Hematopoietic multipotent progenitor cell treated with erythropoietin and hydrocortisone succinate and interleukin-3 and kit ligand, for 4 days (in vitro differentiated cells): Measurements from ENCODE around the gene SNCAIP.

Source experiments
- DNase-seq: peaks from one replicate; pipeline ENCODE4 v3.0.0-alpha.2; 2015

Gene SNCAIP

DNA sequence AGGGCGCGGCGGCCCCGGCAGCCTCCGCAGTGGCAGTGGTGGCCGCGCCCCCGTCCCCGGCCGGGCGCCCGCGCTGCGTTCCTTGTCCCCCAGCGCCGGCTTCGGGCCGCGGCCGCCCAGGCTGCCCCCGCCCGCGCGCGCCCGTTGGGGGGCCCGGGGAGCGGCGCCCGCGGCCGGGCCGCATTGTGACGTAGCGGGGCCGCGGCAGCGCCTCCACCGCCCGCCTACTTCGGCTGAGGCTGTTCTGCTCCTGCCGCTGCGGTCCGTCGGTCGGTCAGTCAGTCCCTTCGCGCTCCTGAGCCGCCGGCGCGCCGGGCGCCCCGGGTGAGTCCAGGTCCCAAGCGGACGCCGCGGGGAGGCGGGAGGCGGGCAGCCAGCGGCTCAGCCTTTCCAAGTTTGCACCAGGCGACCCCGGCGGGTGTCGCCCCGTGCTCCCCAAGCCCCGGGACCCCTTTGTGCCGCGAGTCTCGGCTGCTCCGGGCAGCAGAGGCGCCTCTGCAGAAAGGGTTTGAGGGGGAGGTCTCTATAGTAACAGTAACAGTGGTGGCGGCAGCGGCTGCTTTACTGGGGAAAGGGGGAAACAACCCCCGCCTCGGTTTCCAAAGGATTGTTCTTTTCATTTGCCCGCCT is at the start of gene SNCAIP:
Gene SNCAIP (plus strand): TSS at position 277 of the 630 bp plus-strand sequence. CDS start 78,898 bp downstream, outside the sequence.
- DNase-seq: peak; percentile 54

DNA sequence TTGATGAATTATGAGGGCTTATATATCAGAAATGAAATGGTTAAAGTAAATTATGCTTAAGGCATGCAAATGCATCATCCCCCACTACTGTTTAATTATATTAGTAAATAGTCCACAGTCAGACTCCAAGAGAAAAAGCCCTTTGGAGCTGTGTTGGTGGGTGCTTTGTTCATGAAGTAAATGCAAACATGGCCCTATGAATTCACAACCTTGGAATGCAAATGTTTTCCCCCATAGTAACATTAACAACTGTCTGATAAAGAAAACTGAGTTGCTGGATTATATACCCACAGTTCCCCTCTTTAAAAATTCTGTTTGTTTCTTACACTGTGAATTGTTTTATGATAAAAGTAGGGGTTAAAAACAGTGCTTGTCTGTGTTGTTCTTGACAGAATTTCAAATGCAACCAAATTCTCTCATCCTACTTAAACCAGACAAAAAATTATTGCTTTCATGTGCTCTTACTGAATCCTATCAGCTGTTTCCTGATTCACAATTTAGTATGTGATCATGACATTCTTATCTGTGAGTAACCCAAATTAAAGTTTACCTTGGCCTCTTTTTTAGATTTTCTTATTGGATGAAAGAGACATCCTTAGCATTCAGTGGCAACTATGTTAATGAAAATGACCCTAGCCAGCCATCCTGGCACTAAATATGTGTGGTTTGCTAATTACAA is 48.5 kb upstream of the SNCAIP start:
- no peak for DNase-seq

DNA sequence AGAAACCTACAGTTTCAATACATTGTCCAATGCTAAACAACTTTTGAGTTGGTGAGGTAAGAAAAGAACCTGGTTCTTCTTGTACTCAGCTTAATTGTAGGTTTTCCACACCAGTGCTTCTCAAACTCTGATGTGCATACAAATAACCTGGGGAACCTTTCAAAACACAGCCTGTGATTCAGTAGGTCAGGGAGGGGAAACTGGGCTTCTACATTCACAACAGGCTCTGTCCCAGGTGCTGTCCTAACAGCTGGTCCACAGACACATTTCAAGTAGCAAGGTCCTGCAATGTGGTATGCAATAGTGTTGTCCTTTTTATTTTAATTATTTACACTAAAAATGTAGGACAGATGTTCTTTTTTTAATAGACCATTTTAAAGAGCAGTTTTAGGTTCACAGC is 47.4 kb upstream of the SNCAIP start:
- DNase-seq: no peak

DNA sequence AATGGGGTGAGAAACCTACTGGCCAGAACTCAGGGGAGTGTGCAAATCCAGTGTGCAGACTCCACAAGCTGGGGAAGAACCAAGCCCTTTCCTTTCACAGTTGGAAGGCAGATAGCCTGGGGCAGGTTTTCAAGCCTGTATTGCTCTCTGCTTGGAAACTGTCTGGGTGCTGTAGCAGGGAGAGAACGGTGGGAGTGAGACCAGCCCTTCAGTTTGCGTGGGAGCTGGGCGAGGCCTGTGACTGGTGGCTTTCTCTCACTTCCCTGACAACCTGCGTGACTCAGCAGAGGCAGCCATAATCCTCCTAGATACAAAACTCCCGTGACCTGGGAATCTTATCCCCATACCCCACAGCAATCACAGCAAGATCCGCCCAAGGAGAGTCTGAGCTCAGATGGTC is 44.9 kb upstream of the SNCAIP start:
- no peak for DNase-seq

DNA sequence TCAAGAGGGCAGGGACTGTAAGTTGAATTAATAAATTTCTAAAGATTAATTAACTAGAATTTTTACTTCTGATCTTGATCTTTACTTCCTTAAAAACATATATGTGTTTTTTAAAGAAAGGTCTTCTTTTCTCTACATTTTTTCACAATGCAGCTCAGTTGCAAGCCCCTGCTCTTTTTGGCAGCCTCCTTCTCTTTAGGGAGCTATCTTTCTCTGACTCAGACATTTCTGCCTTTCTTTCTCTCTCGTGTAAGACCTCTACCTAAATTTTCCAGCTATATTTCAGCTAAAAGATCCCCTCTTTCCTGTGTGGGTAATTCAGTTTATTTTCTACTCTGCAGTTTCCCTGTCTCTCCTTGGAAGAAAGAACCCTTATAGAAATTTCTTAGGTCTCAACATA is 38.3 kb upstream of the SNCAIP start:
- DNase-seq: no peak

DNA sequence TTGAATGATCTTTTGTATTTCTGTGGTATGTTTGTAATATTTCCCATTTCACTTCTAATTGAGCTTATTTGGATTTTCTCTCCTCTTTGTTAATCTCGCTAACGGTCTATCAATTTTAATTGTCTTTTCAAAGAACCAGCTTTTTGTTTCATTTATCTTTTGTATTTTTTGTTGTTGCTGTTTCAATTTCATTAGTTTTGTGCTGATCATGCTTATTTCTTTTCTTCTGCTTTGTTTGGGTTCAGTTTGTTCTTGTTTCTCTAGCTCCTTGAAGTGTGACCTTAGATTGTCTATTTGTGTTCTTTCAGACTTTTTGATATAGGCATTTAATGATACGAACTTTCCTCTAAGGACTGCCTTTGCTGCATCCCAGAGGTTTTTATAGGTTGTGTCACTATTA is 28.4 kb upstream of the SNCAIP start:
- DNase-seq: no peak

DNA sequence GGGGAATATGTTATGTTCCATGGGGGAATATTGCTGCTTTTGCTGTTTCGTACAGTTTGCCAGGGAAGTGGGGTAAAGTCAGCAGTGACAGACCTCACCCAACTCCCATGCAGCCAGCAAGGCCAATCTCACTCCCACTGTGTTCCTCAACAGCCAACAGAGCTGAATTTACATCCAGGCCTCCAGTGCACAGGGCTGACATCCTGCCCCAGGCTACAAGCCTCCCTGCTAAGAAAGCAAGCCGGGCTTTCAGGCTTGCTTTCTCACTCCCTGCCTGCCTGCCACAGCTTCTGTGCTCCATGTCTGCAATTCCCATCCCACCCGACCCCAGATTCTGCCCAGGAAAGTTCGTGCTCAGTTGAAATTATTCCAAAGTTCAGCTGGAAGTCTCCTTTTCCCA is 25.5 kb upstream of the SNCAIP start:
- DNase-seq: no peak

DNA sequence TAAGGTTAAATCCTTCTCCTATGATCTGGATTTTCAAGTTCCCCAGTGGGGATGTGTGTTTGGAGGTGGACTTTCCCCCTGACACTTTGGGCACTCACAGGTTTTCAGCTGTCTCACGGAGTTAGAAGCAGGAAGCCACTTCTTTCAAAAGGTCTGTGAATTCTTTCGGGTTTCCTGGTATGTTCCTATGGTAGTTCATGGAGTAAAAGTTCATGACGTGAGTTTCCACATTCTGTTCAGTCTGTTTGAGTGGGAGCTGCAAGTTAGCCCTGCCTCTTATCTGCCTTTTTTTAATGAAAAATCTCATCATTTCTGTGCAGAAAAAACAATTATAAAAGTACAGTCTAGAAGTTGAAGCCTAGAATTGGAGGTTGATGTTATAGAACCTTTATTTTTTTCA is 24.9 kb upstream of the SNCAIP start:
- DNase-seq: no peak

DNA sequence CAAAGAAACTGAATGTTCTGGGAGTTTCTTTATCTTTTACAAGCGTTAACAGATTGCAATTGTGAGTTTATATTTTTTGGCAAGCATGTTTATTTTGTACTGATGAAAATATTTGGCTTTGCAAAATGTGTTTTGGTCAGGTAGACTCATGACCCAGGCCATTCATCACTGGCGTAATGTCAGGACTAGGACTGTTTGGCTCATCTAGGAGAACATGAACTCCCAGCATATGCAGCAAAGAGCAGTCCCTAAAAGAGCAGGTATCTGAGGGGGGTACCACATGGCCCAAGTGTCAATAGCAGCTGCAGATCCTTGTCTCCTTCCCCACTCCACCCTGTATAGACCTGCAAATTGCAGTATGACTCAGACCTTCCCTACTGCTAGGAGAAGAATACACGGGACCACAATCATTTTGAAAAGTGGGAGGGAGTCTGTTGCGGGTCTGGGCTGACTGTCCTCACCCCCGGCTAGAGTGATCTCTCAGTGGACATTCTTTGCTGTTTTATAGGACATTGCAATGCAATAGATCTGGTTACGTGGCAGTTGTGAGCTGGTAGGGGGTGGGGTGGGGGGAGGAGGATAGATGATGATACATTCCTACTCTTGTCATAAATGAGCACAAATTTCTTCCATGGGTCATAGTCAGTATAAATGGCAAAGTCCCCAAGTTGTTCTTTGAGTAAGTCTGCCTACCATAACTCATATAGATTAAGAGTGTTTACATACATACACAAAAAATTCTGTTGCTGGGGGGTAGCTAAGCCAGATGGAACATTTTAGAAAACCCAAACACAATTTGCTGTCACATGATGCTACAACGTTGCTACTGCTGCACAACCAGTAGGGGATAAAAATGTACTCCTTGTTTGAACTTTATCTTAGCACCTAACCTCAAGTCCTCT is 20.8 kb upstream of the SNCAIP start:
- no peak for DNase-seq

DNA sequence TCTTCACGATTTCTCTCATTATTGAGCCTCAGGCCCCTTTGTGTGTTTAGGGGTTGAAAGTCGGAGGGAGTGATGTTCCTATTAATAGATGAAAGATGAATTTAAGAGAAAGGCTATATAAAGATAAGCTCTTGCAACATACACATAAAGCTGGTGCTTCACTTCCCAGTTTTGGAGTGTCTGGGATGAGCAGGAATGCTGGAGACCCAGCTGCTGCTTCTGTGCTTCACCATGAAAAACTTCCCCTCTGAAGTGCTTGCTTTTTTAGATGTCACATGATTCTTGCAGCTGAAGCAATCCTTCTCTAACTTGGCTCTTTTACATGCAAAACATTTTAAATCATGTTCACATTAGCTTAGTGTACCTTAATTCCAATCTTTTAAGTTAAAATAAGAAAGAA is 19.7 kb upstream of the SNCAIP start:
- no peak for DNase-seq

DNA sequence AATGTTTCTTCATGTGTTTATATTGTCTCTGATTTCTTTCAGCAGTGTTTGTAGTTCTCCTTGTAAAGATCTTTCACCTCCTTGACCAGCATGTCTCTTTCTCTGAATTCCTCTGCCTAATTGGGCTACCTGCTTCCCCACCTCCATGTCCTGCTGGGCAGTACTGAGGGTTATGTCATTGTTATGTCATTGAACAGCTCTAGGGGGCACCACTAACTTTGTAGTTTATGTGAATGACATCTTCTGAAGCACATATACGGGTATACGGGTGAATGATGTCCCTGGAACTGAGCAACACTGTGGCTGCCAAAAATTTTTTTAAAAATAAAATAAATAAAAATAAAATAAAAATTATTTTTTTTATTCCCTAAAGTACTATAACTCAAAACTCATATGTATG is 16.9 kb upstream of the SNCAIP start:
- DNase-seq: peak; percentile 49

DNA sequence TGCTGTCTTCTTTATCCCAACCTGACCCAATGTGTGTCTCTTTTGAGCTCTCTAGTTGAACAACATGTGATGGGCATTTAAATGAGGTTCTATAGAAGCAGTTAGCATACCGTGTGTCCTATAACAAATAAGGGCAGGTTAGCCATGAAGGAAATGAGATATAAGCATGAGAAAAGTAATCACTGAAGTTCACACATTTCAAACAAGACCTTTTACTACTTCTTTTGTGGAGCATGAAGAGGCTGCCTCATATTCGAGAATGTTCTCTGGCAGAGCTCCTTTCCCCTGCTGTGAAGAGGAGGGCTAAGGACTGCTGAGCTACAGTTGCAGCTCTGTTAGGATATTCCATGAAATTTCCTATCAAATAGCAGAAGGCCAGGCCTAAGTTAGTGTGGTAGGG is 15.2 kb upstream of the SNCAIP start:
- no peak for DNase-seq

DNA sequence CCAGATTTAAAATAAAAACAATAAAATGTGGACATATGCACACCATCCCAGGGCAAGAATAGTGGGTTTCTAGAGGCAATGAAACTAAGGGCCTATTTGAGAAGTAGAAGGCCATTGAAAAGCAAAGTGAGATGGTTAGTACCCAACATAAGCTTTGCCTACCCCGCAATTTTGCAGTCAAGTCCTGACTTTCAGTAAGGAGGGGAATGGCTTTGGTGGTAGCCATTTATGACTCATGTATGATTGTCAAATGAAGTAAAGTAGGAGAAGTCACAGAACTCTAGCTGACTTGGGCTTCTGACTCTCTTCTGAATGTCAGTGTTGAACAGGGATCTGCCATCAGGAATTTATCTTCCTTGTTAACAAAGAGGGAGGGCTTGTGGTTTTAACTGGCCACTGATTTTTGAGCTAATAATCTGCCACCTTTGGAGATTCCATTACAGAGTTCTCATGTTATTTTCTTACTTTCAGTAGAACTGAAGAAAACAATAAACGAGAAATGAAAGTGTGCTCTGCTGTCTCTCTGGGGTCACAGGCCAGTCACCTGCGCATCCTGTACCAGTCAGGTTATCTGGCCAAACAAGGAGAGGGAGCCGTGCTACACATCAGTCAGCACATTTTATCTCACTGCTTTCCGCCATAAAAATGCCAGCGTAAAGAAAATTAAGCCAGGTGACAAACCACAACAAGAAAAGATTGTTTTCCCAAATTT is 14.3 kb upstream of the SNCAIP start:
- DNase-seq: no peak

DNA sequence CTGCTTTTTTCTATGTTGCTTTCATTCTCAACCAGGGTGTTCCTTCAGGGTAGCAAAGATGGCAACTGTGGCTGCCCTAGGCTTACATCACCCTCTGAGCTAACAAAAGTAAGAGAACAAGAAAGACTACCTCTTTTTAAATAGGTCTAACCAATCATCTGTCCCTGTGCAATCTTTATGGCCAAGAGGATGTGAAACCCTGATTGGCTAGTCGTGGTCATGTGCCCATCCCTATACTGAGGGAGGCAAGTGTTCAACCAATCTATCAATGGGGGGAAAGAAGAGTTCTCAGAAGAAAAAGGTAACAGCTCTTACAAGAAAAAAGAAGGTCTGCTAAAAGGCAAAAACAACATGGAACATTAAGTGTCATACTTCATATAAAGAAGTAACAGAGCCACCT is 11.7 kb upstream of the SNCAIP start:
- no peak for DNase-seq

DNA sequence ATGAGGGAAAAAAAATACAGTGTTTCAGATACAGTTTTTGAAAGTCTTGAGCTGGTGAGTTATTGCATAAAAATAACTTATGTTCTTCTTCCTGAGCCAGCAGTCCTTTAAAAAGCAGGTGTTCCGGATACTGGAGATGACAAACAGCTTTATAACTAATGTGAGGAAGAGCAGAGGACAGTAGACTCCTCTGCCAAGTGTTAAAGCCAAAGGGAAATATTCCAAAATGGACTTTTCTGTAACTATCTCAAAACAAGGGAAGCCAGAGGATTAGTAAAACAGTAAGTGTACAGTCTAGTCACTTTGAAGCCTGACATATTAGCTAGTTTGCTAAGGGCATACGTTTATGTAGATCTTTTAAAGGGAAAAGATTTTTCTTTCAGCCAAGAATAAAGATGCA is 11.0 kb upstream of the SNCAIP start:
- DNase-seq: no peak

DNA sequence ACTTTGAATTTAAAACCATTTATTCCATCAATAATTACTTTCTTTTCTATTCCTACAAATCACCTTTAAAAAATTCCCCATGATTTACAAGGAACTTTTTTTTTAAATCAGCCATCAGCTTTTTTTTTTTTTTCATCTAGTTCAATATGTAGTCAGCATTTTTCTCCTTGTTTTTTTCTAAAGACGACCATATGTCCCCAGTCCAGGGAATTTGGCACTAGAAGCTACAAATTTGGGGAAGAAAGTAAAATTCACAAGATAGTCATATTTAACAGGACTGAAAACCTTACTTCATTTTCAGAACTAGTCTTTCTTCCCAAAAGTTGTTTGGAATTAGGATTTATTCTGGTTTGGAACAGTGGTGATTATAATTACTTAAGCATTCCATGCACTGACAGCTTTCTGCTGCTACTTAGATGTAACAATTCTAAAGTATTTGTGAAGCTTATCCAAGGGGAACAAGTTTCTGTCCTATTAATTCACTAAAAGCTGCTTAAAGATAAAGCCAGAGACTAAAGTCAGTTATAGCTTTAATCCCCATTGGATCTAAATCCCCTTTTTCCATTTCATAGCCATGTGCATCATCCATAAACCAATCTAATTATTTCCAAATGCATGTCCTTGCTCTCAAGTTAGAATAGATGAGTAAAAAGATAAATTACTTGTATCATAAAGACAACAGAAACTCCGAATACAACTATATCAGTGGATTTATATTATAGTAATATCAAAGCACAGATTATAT is 7.4 kb upstream of the SNCAIP start:
- DNase-seq: no peak

DNA sequence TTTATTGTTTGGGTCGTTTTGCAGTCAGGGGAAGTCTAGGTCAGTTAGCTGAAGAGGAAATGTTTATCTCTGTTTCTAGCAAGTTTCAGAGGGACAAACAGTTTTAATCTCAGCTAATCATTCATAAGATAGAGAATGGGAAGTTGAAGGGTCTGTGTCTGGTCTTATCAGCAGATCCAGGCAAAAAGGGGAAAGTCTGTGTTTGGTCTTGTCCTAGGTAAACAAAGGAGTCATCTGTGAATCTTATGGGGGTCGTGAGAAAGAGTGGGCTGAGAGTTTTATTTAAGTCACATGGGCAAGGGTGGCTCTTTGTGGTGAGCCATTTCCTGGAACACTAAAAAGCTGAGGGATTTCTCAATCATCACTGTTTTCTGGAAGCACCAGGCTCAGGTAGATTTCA is 5.6 kb upstream of the SNCAIP start:
- no peak for DNase-seq

DNA sequence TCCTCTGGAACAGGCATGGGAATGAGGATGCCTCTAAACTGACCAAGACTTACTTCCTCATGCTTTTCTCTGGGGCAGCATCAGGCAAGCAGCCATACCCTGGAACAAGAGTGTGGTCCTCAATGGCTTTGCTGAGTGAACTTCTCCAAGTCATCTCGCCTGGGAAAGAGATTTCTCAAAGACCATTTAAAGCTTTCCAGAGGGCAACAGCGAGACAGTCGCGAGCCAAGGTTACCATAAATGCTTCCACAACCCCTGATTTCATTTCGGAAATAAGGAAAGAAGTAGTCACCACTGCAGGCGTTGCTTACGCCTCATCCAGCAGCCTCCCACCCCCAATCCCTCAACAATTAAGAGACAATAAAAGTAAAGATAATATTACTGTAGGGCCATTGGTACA is 1.1 kb upstream of the SNCAIP start:
- DNase-seq: no peak

DNA sequence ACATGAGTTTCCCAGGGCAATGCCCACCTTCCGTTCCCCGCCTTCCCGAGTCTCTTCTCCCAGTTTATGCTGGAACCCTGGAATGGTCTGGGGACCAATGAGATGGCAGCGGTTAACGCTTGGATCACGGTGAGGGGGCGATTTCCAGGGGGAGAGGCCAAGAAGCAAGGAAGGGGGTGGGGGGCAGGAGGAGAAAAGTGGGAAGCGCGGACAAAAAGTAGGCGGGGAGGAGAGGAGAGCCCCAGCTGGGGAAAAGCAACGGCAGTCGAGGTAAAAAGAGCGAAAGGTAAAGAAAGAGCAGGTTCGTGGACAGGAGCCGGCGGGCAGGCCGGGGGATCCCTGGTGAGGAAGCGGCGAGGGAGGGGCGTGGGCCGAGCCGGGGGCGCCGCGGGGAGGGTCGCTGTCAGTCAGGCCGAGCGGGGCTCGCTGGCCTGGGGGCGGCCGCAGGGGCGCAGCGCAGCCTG is 508 bp upstream of the SNCAIP start:
- DNase-seq: peak; percentile 3

DNA sequence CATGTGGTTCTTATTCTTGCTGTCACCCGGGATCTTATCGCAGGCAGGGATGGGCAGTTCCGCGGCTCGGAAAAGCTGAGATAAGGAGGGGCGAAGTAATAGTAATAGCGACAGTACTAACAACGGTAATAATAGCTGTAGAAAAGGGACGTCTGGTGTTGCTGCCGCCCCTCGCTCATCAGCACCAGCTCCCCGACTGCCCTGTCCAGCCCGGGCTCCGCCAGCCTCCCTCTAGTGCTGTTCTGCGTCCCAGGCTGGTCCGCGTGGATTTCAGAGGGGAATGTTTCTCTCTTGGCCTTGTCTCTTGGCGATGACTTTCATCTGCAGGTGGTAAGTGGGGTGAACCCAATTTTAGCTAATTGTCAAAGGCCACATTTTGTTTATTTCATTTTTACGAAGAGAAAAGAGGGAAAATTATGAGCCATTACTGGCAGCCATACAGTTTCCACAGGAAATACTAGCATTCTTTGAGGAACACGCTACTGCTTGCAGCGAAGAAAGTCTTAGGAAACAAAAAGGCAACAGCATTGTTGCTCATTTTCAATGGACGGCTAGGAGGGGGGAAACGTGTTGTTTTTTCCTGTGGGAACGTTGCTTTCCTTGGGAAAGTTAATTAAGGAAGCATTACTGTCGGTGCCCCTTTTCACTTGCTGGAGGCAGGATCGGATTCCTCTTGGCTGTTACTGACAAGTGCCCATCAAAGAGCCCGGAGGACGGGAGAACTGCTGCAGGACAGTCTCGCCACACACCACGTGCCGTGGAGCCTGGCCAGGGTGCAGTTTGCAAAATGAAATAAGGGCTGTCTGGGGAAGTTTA is 762 bp downstream of the SNCAIP start:
- peak; percentile 41 for DNase-seq

DNA sequence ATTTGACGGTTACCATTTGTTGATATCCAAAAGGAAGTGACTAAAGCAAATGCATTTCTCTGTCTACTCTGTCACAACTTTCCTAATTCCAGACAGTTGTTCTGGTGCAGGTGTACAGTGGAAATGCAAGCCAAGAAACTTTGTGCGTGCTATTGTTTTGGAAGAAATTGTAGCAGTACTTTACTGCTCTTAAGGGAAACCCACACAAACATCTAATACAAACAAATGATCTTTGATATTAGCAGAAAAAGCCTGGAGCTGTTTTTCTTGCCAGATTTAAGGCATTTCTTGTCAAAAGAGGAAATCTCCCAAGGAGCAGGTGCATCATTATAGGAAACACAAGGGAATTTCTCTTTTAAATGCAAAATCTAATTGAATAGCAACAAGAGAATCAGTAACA is 2.0 kb downstream of the SNCAIP start:
- no peak for DNase-seq

DNA sequence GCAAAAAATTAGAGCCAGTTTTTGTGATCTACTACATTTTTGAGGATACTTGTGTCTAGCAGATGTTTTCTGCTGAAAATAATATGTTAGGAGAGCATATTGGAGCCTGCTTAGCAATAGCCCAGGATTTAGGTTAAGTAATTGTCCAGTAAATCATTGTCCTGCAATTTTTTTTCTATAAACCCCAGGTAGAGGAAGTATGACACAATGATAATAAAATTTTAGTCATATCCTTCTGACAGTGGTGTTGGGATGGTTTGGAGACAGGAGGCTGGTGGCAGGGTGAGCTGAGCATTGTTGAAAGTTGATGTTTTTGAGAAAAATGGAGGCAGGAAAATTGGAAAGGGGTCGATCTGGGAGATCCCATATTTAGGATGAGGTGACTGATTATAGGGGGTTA is 3.5 kb downstream of the SNCAIP start:
- DNase-seq: no peak
